NCI-H2171 (cell line): Measurements from ENCODE around the gene MGAT4A.

ENCODE experiments used
- DNase-seq: peaks from one replicate; lab custom pipeline; 2025; lab: John Stamatoyannopoulos, UW

The MGAT4A gene

DNA sequence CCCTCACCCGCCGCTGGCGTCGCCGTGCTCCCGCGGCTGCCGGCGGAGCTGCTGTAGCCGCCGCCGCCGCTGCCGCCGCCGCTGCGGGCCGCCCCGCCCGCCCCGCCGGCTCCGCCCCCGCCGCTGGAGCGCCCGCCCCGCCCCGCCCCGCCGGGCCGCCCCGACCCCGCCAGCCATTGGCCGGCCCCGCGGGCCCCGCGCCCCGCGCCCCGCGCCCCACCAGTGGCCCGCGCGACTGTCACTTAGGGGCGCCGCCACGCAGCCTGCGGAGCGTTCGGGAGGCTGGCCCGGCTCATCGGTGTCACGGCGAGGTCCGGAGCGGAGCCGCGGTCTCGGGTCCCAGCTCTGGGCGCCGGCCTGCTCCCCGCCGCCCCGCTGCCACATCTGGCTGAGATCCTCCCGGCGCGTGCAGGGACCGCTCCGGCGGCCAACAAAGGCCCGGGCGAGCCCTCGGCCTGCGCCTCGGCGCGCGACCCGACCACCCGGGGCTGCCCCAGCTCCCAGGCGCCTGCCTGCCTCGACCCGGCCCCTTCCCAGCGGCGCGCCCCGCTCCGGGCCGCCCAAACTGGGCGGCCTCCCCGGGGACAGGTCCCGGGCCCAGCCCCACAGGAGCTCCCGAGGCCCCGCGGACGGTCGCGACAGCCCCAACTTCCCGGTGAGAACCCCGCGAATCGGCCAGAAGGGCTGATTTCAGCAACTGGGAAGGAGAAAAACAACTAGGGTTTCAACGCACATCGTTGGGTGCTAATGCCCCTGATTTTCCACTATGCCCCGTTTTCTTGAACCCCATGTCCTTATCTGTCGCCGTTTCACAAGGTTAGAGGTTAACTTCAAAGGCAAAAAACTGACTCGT is at the start of gene MGAT4A:
MGAT4A (minus strand) TSS at position 92 of the 853 bp plus-strand sequence. CDS start 4,800 bp downstream, outside the sequence.
- peak; percentile 67 for DNase-seq

DNA sequence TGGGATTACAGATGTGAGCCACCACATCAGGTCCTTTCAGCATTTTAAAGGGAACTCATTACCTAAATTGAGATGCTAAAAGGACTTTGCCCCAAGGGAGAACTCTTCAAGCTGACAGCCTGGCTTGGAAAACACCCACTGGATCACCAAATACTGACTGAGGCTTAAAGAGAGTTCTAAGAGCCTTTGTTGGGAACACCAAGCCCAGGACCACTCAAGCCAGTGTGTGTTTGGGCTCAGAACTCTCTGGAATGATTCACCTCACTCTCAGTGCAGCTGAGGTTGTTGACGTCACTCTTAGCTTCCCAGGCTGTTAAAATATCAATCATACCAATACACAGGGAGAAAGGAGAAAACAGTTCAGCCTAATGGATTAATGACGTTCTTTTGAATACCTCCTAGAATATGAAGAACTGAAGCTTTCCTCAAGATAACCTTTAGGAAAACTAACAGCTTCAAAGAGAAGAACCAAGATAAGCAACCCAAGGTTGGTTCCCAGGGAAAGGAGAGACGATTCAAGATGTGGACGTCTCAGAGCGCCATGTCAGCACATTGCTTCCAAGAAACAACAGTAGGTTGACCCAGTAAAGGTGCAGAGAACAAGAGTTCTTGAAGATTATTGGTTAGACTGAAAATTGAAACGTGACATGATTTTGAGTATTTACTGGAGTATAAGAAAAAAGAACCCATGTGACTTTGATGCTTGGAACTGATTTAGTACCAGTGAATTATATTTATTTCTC is 48.0 kb upstream of the MGAT4A start:
- no peak for DNase-seq

DNA sequence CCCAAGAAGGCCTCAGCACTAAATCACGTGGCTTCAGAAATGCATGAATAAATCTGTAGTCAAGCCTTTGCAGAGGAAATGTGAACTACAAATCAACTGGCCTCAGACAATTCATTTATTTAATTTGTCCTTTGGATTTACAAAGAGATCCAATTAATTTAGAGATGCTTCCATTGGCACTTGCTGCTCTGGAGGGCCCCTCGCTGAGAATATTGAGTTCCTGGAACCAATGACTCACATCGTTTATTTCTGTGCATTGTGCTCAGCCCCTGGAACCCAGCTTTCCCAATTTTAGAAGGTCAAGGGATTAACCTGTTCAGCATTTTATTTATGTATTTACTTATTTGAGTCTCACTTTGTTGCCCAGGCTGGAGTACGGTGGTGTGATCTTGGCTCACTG is 47.2 kb upstream of the MGAT4A start:
- DNase-seq: no peak

DNA sequence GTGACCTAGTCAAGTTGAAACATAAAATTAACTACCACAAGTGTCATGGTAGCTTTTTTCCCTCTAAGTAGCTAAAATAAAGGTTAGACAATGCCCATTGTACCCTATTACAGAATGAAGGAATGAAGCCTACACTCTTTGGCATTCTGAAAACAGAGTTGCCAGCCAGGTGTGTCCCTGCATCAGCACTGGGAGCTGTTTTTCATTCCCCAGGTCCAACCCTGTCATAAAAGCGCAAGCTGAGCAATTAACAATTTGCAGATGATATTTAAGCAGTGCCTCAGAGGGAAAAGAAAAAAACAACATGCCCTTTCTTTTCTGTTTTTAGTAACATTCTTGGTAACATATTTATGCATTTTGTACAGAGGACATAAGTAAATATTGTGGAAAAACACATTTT is 46.8 kb upstream of the MGAT4A start:
- DNase-seq: no peak

DNA sequence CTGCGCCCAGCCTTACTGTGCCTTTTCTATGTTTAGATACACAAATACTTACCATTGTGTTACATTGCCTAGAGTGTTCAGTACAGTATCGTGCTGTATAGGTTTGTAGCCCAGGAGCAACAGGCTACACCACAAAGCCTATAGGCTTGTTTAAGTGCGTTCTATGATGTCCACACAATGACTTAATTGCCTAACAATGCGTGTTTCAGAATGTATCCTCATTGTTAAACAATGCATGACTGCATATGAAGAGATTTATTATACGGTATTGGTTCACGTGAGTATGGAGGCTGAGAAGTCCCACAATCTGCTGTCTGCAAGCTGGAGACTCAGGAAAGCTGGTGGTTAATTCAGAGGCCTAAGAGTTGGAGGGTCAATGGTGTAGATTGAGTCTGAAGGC is 46.1 kb upstream of the MGAT4A start:
- no peak for DNase-seq

DNA sequence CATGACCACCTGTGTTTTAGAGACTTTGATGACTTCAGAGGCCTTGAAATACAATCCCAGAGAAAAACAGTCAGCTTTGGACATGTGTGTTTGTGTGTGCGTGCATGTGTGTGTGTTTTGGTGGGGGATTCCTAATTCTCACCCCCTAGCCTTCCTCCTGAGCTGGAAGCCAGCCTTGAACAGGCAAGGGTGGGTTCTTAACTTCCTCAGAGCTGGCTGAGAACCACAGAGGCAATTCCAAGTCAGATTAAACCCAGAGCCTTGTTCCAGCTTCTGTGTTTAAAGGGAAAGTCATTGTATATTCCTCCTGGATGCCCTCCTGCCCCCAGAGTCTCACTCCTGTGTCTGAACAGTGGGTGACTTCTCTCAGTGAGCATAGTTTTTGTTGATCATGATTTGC is 45.2 kb upstream of the MGAT4A start:
- no peak for DNase-seq

DNA sequence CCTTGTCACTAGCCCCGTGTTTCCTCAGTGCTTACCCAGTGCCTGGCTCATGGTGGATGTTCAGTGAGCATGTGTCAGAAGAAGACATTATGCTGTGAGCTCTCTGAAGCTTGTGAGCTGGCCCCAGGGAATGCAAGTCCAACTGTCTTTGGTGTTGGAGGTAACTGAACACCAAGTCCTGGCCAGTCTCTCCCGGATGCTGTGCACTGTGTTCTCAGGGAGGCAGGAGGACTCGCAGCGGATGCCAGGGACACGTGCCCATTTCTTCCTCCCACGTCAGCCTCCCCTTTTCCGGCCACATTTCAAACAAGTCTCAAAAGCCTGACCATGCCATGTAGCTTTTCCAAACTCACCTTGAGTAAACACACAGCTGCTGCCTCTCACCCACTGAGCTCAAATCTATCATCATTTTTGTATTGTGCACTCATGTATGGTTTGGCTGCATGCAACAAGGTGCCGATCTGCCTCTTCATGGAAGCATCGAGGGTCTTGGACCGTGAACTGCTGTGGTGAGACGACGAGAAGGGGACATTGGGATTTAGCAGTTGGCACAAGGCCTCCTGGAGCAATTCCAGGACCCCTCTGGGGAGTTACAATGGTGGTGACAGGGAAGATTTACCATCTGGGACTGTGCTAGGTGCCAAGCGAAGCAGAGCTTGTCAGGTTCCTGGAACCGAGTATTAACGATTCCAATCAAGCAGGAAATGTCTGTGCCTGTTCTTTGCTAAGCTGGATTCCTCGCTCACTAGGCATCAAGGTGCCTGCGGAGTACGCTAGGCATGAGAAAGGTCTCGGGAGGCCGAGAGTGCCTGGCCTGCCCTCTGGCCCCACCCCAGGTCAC is 44.4 kb upstream of the MGAT4A start:
- peak; percentile 76 for DNase-seq

DNA sequence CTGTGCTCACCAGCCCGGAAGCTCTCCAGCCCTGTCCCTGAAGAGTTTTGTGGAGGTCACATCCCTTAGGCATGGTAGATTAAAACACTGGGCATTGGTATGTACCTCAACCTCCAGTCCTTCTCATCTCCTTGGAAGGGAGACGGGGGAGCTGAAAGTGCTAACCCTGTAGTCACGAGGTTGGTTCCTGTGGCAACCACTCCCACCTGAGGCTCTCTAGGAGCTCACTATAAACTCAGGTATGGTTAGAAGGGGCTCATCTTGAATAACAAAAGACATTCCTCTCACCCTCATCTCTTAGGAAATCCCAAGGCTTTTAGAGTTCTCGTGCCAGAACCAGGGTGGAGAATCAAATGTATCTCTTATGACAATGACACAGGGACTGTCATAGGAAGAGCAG is 43.0 kb upstream of the MGAT4A start:
- DNase-seq: no peak

DNA sequence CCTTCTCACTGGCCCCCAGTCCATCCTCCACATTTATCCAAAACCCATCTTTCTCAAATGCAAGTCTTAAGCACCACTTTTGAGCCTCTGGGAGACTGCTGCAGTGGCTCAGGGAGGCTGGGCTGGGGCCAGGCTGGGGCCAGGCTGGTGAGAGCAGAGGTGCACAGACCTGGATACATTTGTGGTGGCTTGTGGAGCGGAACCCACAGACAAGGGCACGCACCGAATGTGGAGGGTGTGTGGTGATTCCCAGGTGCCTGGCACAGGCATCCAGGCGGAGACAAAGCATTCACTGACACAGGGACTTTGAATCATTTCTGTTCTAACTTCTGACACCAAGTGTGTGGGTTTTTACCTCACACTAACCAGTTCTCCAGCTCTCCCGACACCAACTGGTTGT is 42.2 kb upstream of the MGAT4A start:
- no peak for DNase-seq

DNA sequence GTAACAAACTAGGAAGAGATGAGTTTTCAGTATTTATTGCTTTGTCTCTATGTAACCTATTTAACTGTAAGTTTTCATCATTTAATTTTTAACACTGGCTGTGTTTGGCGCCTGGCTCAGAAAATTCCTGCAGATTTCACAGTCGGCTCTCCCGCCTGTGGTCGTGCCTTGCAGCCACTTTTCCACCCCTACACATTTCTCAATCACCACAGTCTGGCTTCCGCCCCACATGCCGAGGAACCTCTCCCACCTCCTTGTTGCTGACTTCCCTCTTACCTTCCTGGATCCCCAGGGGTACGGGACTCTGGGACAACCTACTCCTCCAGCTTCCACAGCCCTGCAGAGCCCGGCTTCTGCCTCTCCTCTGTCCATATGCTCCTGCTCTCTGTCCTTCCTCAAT is 41.6 kb upstream of the MGAT4A start:
- no peak for DNase-seq

DNA sequence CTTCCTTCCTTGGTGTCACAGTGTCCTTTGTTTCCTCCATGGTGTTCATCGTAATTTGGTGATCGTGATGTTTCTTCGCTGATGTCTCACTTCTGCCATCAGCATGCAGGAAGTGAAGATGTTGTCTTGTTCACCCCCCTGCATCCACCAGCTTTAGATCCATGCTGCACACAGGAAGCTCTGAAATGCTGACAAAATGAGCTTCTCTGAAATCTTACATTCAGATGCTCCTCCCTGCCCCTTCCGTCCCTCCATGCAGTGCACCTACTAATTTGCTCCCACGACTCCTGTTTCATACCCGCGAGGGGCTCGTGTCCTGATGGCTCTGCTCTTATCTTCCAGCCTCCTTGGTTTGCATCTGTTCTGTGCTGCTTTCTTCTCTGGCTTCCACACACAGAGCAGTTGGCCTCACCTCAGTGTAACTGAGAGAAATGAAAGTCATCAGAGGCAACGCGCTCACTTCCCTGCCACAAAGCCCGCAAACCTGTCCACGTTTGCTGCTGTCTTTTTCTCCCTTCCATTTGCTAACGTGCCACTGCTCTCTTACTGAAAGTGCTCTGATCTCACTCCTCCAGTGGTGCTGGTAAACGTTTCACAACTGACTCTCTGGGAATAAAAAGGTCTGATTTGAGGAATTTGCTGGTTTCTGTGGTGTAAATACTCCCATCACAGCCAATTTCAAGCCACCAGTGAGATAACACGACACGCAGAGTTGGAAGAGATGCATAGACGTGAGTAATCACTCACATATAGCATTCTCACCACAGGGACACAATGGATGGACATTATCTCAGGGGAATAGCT is 41.0 kb upstream of the MGAT4A start:
- no peak for DNase-seq

DNA sequence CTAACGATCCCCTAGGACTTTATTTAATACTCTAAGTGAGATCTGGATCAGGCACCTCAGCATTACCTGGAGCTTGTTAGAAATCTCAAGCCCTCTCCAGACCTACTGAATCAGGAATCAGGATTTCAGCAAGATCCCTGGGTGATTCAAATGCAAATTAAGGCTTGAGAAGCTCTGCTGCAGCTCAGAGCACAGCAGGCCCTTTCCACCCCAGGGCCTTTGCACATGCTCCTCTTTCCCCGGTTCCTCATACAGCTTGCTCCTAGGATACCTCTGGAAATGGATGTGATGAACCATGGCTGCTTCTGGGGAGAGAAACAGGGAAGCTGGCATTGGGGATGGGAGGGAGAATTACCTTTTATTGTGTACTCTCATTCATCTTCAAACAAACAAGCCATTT is 40.3 kb upstream of the MGAT4A start:
- DNase-seq: no peak

DNA sequence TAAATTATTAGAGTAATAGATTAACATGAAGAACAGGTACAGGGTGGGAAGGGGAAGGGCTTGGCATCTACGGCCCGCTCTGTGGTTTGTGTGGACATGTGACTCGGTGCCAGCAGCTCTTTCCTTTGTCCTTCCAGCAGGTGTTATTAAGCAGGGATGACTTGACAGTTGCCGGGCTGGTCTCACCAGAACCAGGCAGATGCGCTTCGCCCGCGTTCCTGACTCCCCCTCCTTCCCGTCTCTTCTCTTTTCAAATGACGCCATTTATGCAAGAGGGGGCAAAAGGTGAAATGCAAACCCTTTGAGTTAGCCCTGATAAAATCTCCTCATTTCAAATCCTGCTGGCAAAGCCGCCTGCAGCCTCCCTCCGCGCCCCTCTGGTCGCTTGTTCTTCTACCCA is 38.9 kb upstream of the MGAT4A start:
- peak; percentile 36 for DNase-seq

DNA sequence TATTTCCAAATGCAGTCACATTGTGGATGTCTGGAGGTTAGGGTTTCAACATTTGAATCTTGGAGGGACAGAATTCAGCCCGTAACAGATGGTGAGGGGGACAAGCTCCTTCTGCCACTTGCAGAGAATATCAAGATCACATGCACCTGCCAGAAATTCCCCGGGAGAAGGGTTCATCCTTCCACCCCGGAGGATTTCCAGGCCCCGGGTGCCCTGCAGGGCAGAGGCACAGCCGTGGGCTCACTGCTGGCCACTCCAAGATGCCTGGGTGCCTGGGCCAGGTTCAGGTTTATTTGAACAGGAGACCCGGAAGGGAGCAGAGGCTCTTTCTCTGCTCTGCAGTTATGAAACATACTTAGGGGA is 38.2 kb upstream of the MGAT4A start:
- DNase-seq: no peak

DNA sequence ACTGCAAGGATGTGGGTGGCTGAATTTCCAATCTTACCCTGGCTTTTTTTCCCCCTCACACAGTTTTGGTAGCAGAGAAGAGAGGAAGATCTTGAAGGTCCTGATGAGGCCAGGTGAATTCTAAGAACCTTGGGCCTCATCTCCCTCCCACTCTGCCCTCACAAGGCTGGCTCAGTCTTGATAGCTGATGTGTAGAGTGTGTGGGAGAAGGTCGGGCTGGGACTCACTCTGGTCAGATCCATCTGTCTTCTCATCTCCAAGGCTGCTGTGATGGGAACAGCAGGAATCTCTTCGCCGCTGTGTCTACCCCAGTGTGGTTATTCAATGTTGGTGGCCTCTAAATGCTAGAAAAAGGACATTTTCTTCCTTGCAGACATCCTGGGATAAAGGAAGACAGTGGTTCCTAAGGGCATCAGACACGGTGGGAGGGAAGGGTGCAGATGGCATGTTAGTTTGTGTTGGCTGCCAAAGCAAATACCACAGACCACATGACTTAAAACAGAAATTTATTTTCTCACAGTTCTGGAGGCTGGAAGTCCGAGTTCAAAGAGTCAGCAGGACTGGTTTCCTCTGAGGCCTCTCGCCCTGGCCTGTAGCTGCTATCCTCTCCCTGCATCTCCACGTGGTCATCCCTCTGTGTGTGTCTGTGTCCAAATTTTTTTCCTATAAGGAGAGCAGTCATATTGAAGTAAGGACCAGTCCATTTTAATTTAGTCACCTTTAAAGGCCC is 37.6 kb upstream of the MGAT4A start:
- DNase-seq: peak; percentile 40

DNA sequence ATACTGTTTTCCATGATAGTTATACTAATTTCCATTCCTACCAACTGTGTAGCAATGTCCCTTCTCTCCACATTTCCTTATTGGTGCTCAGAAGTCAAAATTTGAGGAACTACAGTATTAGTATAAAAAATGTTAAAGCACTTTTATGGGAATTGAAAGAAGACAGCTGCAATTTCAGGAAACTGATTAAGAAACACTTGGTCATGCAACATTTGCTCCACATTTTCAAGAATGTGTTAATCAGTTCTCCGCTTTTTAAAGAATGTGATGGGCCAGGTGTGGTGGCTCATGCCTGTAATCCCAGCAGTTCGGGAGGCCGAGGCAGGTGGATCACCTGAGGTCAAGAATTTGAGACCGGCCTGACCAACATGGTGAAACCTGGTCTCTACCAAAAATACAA is 33.6 kb upstream of the MGAT4A start:
- DNase-seq: no peak

DNA sequence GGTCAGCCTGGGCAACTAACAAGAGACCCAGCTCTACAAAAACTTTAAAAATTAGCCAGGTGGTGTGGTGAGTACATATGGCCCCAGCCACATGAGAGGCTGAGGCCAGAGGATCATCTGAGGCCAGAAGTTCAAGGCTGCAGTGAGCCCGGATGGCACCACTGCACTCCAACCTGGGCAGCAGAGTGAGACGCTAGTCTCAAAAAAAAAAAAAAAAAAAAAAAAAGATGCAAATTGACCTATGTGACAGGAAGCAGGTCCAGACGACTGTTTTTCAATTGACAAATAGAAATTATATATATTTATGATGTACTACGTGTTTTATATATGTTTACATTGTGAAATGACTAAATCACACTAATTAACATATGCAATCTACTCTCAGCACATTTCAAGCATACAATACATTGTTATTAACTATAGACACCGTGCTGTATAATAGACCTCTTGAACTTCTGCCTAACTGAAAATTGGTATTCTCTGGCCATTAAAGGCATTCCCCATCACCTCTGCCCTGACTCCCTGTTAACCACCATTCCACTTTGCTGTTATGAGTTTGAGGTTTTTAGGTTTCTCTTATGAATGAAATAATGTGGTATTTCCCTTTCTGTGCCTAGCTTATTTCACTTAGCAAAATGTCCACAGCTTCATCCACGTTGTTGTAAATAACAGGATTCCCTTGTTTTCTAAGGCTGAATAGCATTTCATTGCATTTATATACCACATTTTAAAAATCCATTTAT is 32.4 kb upstream of the MGAT4A start:
- no peak for DNase-seq

DNA sequence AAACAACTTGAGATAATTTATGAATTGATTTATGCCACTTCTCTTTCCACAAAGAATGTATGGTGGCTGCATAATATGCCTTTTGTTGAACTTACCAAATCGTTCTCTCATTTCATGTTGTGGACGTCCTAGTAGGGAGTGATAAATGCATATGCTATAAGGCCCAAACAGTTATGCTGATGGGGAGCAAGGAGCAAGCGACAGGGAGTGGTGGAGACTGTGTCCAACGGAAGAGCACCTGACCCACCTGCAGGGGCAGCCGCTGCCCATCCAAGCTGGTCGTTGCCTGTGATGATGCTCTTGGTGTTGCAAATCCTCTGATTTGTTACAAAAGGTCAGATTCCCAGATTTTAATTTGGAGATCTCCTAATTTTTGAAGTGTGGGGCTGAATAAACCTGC is 31.0 kb upstream of the MGAT4A start:
- DNase-seq: no peak

DNA sequence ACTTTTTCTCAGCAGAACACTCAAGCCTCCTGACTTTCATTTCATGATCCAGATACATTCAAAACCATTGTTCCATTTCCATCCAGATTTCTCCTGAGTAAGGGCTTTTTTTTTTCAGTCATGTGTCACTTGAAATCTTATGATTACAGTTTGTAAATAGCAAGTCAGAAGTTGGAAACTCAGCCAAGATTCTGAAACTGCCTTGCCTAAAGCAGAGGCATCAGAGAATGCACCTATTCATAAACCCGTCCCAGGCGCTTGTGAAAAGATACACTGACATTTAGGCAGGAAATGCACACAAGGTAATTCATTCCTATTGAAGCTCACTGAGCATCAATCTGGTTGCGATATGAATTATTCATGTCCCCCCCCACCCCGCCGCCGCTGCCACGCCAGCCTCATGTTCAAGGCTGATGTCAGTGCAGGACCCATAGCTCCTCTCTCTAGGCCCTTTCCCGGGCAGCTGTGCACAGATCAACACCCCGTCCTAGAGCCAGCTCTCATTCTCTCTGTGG is 30.4 kb upstream of the MGAT4A start:
- DNase-seq: no peak
